GM12878 (cell line): ENCODE results near the gene DYNLT3.

Experiments
- CEBPB ChIP-seq, 2 experiments: fragments of 150-350 bp in 1 of 2; IDR thresholded peaks; 2 replicates each; pipeline ENCODE4 v1.6.1; 2012 to 2014; ENCODE audit warnings: low read depth in 2 of 2, low read length in 2 of 2, borderline replicate concordance in 1 of 2, inconsistent platforms in 1 of 2
- CTCF ChIP-seq, 3 experiments: IDR thresholded peaks in 2 of 3; conservative IDR thresholded peaks in 1 of 3; 2 replicates each; pipeline ENCODE4 v1.5.1; 2011; ENCODE audit warnings: low read depth in 3 of 3, low read length in 3 of 3, mild to moderate bottlenecking in 3 of 3, control low read depth in 2 of 3, moderate library complexity in 2 of 3, inconsistent platforms in 1 of 3, mixed read lengths in 1 of 3; ENCODE audit not compliant: control insufficient read depth in 2 of 3, insufficient read depth in 1 of 3; ENCODE audit errors: extremely low read depth in 1 of 3
- EP300 ChIP-seq, 2 experiments: fragments of 150-350 bp in 1 of 2; IDR thresholded peaks; 2 replicates each; pipeline ENCODE4 v1.6.1; 2011 to 2012; ENCODE audit warnings: low read depth in 2 of 2, low read length in 2 of 2, borderline replicate concordance in 1 of 2, improper control_type of control experiment in 1 of 2, inconsistent platforms in 1 of 2; ENCODE audit not compliant: control insufficient read depth in 1 of 2
- JUND ChIP-seq: IDR thresholded peaks from 2 replicates; pipeline ENCODE4 v1.6.1; 2012; ENCODE audit warnings: low read depth, mild to moderate bottlenecking, low read length, improper control_type of control experiment, moderate library complexity
- MAX ChIP-seq: IDR thresholded peaks from 2 replicates; pipeline ENCODE4 v1.6.1; 2012; ENCODE audit warnings: low read depth, low read length, improper control_type of control experiment
- PBX3 ChIP-seq: IDR thresholded peaks from 2 replicates; pipeline ENCODE4 v1.6.1; 2011; ENCODE audit warnings: mild to moderate bottlenecking, low read depth, low read length, moderate library complexity; ENCODE audit not compliant: insufficient replicate concordance
- POLR2A ChIP-seq: IDR thresholded peaks from 2 replicates; pipeline ENCODE4 v1.6.1; 2011; ENCODE audit warnings: low read depth, mild to moderate bottlenecking, low read length
- POLR2AphosphoS2 ChIP-seq: IDR thresholded peaks from 2 replicates; pipeline ENCODE4 v1.6.1; 2011; ENCODE audit warnings: low read depth, mild to moderate bottlenecking, low read length, improper control_type of control experiment, moderate library complexity
- RBBP5 ChIP-seq: fragments of 200-600 bp; sonication (generic); conservative IDR thresholded peaks from 2 replicates; pipeline ENCODE4 v1.6.1; 2016
- RFX5 ChIP-seq: IDR thresholded peaks from 2 replicates; pipeline ENCODE4 v1.6.1; 2011; ENCODE audit warnings: low read depth, low read length, improper control_type of control experiment
- SMARCA5 ChIP-seq: fragments of 450-650 bp; IDR thresholded peaks from 2 replicates; pipeline ENCODE4 v1.6.1; 2017; ENCODE audit warnings: mild to moderate bottlenecking
- TAF1 ChIP-seq: IDR thresholded peaks from 2 replicates; pipeline ENCODE4 v1.6.1; 2011; ENCODE audit warnings: mild to moderate bottlenecking, low read depth, low read length, borderline replicate concordance
- TCF7 ChIP-seq: IDR thresholded peaks from 2 replicates; pipeline ENCODE4 v1.6.1; 2014; ENCODE audit warnings: antibody characterized with exemption, borderline replicate concordance

DNA sequence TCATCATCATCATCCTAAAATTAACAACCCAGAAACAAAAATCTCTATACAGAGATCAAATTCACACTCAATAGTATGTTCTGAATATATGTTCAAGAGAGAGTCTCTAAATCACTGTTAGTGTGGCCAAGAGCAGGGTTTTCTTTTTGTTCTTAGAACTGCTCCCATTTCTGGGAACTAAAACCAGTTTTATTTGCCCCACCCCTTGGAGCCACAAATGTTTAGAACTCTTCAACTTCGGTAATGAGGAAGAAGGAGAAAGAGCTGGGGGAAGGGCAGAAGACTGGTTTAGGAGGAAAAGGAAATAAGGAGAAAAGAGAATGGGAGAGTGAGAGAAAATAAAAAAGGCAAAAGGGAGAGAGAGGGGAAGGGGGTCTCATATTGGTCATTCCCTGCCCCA lies 35.3 kb downstream of the DYNLT3 start:
- no peak for TF ChIP-seq CTCF (IDR thresholded peaks at IDR 0.05 in 2 of 3, conservative IDR thresholded peaks at IDR 0.05 in 1 of 3; ENCODE audit: control insufficient read depth in 2 of 3, extremely low read depth in 1 of 3, insufficient read depth in 1 of 3, low read depth in 3 of 3, low read length in 3 of 3)
- TF ChIP-seq CEBPB (IDR thresholded peaks at IDR 0.05; ENCODE audit: borderline replicate concordance in 1 of 2, low read depth in 2 of 2, low read length in 2 of 2): no peak
- no peak for TF ChIP-seq POLR2A
- TF ChIP-seq TAF1: no peak
- TF ChIP-seq RBBP5: no peak
- TF ChIP-seq SMARCA5: no peak
- no peak for TF ChIP-seq MAX
- no peak for TF ChIP-seq POLR2AphosphoS2
- TF ChIP-seq EP300 (IDR thresholded peaks at IDR 0.05; ENCODE audit: borderline replicate concordance in 1 of 2, control insufficient read depth in 1 of 2, low read depth in 2 of 2, low read length in 2 of 2): no peak
- TF ChIP-seq RFX5: no peak
- TF ChIP-seq TCF7: no peak
- no peak for TF ChIP-seq PBX3
- no peak for TF ChIP-seq JUND
